Suprapubic skin (tissue), 3 donors: ENCODE data around the gene EXOC3.

Experiments
- CTCF ChIP-seq, 2 donors: fragments of 200-600 bp in 1 of 2; fragments of 450-650 bp in 1 of 2; sonication (generic) in 1 of 2; IDR thresholded peaks; one replicate each; pipeline ENCODE4 v1.5.1; 2016 to 2019; ENCODE audit warnings: antibody characterized with exemption in 2 of 2, mild to moderate bottlenecking in 1 of 2, moderate library complexity in 1 of 2
- POLR2A ChIP-seq, 2 donors: fragments of 450-650 bp; IDR thresholded peaks; one replicate each; pipeline ENCODE4 v1.6.1; 2017; ENCODE audit warnings: antibody characterized with exemption in 2 of 2, mild to moderate bottlenecking in 2 of 2, moderate library complexity in 2 of 2

DNA sequence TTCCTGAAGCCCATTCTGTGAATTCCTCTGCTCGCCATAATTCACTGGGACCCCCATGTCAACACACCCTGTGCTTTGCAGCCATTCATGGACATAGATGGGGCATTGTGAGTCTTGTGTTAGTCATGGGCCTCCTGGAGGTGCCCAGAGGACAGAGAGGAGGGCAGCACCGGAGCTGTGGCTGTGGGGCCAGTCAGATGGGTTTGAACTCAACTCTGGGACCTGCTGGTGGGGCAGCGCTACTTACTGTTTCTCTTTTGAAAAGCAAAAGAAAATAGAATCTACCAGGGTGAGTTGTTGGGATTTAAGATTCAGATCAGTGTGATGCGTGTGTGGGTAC, 11.3 kb upstream of the EXOC3 start:
- TF ChIP-seq POLR2A (IDR thresholded peaks at IDR 0.05) = no peak
- no peak for TF ChIP-seq CTCF (IDR thresholded peaks at IDR 0.05)
